K562 (cell line): ENCODE data around the gene VWC2L. TPM values are rescaled to one million over a fixed set of nuclear protein-coding genes. Genes with fewer than 3 reads are reported as not detected.

ENCODE experiments used
- E4F1 ChIP-seq: fragments of 250-450 bp; sonication (Bioruptor Pico); IDR thresholded peaks from 2 replicates; pipeline ENCODE4 v1.5.0; 2021; ENCODE audit warnings: mild to moderate bottlenecking, borderline replicate concordance
- KDM2B ChIP-seq: fragments of 250-450 bp; sonication (Bioruptor Pico); IDR thresholded peaks from 2 replicates; pipeline ENCODE4 v1.8.0; 2021; ENCODE audit warnings: mild to moderate bottlenecking, moderate library complexity
- PTBP1 ChIP-seq: fragments of 200-400 bp; formaldehyde crosslinking; IDR thresholded peaks from 2 replicates; pipeline ENCODE4 v1.6.1; 2017; ENCODE audit warnings: low read depth, low read length
- PYGO2 ChIP-seq: fragments of 450-650 bp; IDR thresholded peaks from 2 replicates; pipeline ENCODE4 v1.6.1; 2016; ENCODE audit warnings: mild to moderate bottlenecking, missing genetic modification characterization, moderate library complexity, missing compliant biosample characterization
- RFX7 ChIP-seq: fragments of 250-450 bp; sonication (Bioruptor Pico); IDR thresholded peaks from 2 replicates; pipeline ENCODE4 v1.5.1; 2021; ENCODE audit warnings: mild to moderate bottlenecking
- RHOXF2B ChIP-seq: fragments of 250-450 bp; sonication (Bioruptor Pico); conservative IDR thresholded peaks from 2 replicates; pipeline ENCODE4 v1.5.1; 2021
- SREBF1 ChIP-seq: fragments of 150-350 bp; IDR thresholded peaks from 2 replicates; pipeline ENCODE4 v1.6.1; 2014; ENCODE audit warnings: antibody characterized with exemption, low read depth, low read length, borderline replicate concordance
- XRCC4 ChIP-seq: IDR thresholded peaks from one replicate; pipeline ENCODE4 v1.6.1; 2011; ENCODE audit not compliant: insufficient read depth, insufficient read length; ENCODE audit errors: extremely low read depth
- ZHX1 ChIP-seq: fragments of 150-350 bp; conservative IDR thresholded peaks from 2 replicates; pipeline ENCODE4 v1.6.1; 2014; ENCODE audit warnings: low read length
- ZNF75A ChIP-seq: fragments of 450-650 bp; formaldehyde crosslinking; IDR thresholded peaks from 2 replicates; pipeline ENCODE4 v1.4.0; 2020; ENCODE audit warnings: mild to moderate bottlenecking
- polyA plus RNA-seq, 8 experiments: library from polyadenylated mRNA; depleted of rRNA in 4 of 8; stranded (reverse) in 5 of 8; unstranded in 3 of 8; fragments of >200 nt; fragmentation: Nextera tagmentation in 2 of 8; fragmentation: Illumina TruSeq in 1 of 8; extraction: Ambion mirVana in 2 of 8; extraction: Trizol in 1 of 8; gene quantifications; 2 replicates each; pipeline versions ENCODE4 v1.2.1 to v1.2.3, GENCODE V29; 2011 to 2014; ENCODE audit warnings: inconsistent platforms in 1 of 8, missing spikeins in 1 of 8
- total RNA-seq, 7 experiments: library from RNA; depleted of rRNA in 6 of 7; stranded (reverse); fragments of >200 nt in 6 of 7; fragmentation: Illumina TruSeq in 2 of 7; extraction: Trizol in 2 of 7; gene quantifications; 2 replicates each; pipeline versions ENCODE4 v1.2.1 to v1.2.3, GENCODE V29; 2011 to 2021; ENCODE audit warnings: low replicate concordance in 1 of 7

The VWC2L gene
- total and polyA plus RNA-seq, 9 of the 15 experiments (the other 6 are each of a cell fraction or from before 2014, with no cell fraction given) = not detected

- TF ChIP-seq ZHX1 (no peak), PTBP1 (no peak), RHOXF2B (no peak), ZNF75A (CRISPR knock-in tag) (no peak), KDM2B (CRISPR knock-in tag) (no peak), E4F1 (CRISPR knock-in tag) (no peak), PYGO2 (tag) (no peak), RFX7 (CRISPR knock-in tag) (no peak), SREBF1 (no peak), XRCC4 (no peak)
Observed at GRCh38 chr2:214575465-214575864, 164.6 kb downstream of the VWC2L start (continued).
